Measurements from ENCODE around the gene DDOST. TPM values are rescaled to one million over a fixed set of nuclear protein-coding genes. Genes with fewer than 3 reads are reported as not detected.
"Not testable (repeated sequence)": the region's sequence is repeated elsewhere in the genome, so short reads cannot be mapped to it uniquely, and the experiment has no call there.

Gene DDOST
- total RNA-seq, 1 experiment from 2014 or later = 275 TPM

- DNase-seq (ENCODE audit: extremely low read depth, low read depth) = no peak
Observed at GRCh38 chr1:20626524-20626923, 34.6 kb downstream of the DDOST start.

- no peak for DNase-seq (ENCODE audit: extremely low read depth, low read depth)
Observed at GRCh38 chr1:20626098-20626427, 35.1 kb downstream of the DDOST start.

DNA sequence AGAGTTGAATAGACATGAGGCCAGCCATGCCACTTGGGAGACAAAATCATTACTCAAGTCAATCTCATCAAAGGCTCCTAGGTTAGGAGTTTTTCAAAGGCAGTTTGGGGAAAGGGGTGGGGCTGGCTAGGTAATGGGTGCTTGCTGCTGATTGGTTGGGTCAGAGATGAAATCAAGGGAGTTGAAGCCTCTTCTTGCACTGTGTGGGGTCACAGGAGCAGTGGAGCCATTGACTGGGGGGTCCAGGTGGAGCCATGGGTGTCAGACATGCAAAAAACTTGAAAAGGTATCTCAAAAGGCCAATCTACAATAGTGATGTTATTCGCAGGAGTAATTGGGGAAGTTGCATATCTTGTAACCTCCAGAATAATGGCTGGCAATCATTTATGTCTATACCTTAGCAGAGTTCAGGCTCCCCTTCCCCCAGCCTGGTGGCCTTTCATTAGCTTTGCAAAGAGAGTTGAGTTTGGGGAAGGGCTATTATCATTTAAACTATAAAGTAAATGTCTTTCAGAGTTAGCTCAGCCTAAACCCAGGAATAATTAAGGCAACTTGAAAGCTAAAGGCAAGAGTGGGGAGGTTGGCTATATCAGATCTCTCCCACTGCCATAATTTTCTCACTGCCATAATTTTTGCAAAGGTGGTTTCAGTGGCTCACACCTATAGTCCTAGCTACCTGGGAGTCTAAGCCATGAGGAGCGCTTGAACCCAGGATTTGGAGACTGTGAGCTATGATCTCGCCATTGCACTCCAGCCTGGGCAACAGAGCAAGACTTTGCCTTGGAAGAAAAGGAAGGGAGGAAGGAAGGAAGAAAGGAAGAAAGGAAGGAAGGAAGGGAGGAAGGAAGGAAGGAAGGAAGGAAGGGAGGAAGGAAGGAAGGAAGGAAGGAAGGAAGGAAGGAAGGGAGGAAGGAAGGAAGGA, 35.7 kb downstream of the DDOST start:
- no peak for DNase-seq (ENCODE audit: extremely low read depth, low read depth)

GRCh38 chr1:20624709-20625108, 36.5 kb downstream of the DDOST start:
- DNase-seq (ENCODE audit: extremely low read depth, low read depth) = no peak

GRCh38 chr1:20621012-20621411, 40.2 kb downstream of the DDOST start:
- no peak for DNase-seq (ENCODE audit: extremely low read depth, low read depth)

- no peak for DNase-seq (ENCODE audit: extremely low read depth, low read depth)
Observed at GRCh38 chr1:20619999-20620398, 41.2 kb downstream of the DDOST start.

GRCh38 chr1:20618550-20618949, 42.6 kb downstream of the DDOST start:
- DNase-seq (ENCODE audit: extremely low read depth, low read depth) = no peak

- DNase-seq (ENCODE audit: extremely low read depth, low read depth) = no peak
Observed at GRCh38 chr1:20616847-20617487, 44.2 kb downstream of the DDOST start.

DNA sequence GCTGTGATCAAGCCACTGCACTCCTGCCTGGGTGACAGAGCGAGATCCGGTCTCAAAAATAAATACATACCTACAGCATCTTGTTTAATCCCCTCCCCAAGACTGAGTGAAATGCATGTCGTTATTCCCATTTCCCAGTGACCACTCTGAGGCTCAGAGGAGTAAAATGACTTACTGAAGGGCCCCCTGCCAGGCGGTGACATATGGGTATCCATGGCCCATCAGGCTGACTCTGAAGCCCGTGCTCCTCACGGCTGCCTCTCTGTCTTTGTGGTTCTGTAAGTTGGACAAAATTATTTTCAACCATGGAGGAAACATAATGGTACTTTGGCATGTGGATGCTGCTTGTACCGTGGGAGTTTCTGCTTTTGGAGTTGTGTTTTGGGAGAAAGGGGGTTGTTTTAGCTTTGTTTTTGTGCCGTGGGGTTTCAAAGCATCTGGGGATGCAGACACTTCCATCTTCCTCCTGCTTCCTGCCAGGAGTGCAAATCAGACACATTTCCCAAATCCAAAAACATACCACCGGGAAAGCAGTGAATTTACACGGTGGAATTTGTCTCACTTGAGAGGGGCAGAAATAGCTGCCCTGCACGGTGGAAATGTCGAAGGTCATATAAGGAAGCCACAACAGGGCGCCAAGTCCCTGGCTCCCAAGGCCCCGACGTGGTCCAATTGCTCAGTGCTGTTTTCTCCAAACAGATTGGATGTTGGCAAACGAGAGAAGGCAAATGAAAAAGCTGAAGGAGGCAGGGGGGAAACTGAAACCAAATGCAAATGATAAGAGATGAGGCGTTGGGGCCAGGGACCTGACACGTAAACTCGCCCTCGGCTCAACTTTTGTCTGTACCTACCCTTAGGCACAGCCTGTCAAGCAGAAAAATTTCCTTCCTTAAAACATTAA, 45.0 kb downstream of the DDOST start:
- no peak for DNase-seq (ENCODE audit: extremely low read depth, low read depth)

- no peak for DNase-seq (ENCODE audit: extremely low read depth, low read depth)
Observed at GRCh38 chr1:20614131-20614579, 47.0 kb downstream of the DDOST start.

GRCh38 chr1:20612221-20612746, 48.9 kb downstream of the DDOST start:
- DNase-seq (ENCODE audit: extremely low read depth, low read depth) = no peak

- no peak for DNase-seq (ENCODE audit: extremely low read depth, low read depth)
Observed at GRCh38 chr1:20611652-20612051, 49.5 kb downstream of the DDOST start.

- DNase-seq (ENCODE audit: extremely low read depth, low read depth) = no peak
Observed at GRCh38 chr1:20610970-20611369, 50.2 kb downstream of the DDOST start.

DNA sequence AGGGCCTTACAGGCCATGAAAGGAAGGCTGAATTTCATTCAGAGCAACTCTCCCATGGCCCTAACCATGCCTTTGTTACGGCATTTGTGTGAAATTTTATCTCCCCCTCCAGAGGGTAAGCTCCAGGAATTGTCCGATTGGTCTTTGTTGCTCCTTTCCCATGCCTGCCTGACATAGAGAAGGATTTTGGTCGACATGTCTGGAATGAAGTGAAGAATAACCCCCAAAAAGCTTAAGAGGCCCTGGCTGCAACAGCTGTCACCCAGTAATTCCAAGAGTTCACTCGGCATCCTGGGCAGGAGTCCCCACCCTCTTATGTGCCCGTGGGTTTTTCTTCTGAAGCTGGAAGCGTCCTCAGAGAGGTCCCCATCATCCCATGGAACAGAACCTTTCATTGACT, 51.6 kb downstream of the DDOST start:
- no peak for DNase-seq (ENCODE audit: extremely low read depth, low read depth)

GRCh38 chr1:20606801-20607570, 54.2 kb downstream of the DDOST start:
- not testable (repeated sequence) for DNase-seq (ENCODE audit: extremely low read depth, low read depth)

DNA sequence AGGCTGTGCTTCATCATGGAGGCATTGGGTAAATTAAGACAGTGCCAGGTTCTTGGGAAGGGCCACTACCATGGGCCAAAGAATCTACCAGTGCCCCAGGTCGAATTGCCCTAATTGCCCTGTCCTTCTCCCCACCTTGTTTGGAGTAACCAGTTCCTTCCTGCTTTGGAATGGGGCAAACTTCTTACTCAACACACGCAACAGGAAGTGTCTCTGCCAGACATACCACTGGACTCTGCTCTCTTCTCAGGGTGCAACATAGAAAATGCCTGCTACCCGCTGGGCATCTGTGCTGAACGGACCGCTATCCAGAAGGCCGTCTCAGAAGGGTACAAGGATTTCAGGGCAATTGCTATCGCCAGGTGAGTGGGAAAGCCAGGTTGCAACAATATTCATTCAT, 56.5 kb downstream of the DDOST start:
- DNase-seq (ENCODE audit: extremely low read depth, low read depth) = no peak

GRCh38 chr1:20603504-20604464, 57.4 kb downstream of the DDOST start:
- no peak for DNase-seq (ENCODE audit: extremely low read depth, low read depth)

- DNase-seq (ENCODE audit: extremely low read depth, low read depth) = no peak
Observed at GRCh38 chr1:20602851-20603450, 58.2 kb downstream of the DDOST start.

All from NCI-H460 (cell line).